ENCODE results near the gene MOK.
A peak's percentile ranks its signal among the peaks of the same experiment; 100 is the strongest.

DNA sequence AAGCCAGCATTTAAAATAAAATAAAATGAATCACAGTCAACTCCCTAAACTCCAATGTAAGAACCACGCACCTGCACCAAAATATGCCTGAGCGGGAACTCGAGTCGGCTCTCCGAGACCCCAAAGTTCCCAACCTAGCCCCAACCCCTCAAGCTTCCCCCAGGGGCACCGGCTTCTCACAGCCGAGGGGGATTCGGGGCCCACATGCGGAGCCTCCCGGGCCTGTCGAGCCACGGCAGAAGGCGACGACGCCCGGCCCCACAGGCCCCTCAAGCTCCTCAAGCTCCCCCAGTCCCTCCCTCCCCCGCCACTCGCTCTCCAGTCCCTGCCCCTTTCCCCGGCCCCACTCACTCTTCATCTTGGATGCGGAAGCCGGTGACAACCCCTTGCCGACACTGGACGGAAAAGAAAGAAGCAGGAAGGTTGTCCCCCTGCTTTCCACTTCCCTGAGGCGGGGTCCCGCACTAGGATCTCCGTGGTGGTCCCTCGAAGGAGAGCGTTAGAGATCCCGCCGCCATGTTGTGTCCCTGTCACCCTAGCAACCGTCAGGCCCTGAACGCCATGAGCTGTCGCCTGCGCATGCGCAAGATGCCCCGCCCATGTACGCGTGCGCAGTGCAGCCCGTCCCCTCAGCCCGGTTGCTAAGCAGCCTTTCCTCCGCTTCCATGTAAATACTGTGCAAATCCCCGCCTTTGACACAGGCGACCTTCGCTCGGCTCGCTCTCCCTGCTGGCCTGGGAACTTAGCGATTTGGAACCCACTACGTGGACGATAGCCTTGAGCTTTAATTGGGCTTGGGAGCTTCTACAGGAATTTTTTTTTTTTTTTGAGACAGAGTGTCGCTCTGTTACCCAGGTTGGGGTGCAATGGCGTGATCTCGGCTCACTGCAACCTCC, at the start of gene MOK:
- TF ChIP-seq POLR2A (IDR thresholded peaks at IDR 0.05; ENCODE audit: low read length) (peak; percentile 61), GATA1 (IDR thresholded peaks at IDR 0.05; ENCODE audit: low read depth, low read length) (no peak)
